ENCODE data around the gene ADAMTS9.

Gene ADAMTS9

GRCh38 chr3:64617610-64618009 lies 70.2 kb downstream of the ADAMTS9 start:
- Histone ChIP-seq H3K9me3 (ENCODE audit: low read length) (no peaks in the 10 kb centered on the region), H2AFZ (ENCODE audit: low read depth, low read length) (no peak overlapping the region), H3K36me3 (ENCODE audit: insufficient read depth, low read length) (no peaks in the 10 kb centered on the region), H3K4me3 (ENCODE audit: low read length) (no peak overlapping the region), H3K27me3 (ENCODE audit: insufficient read depth, low read length) (no peaks in the 10 kb centered on the region), H3K4me1 (ENCODE audit: insufficient read depth, low read length) (no peaks in the 10 kb centered on the region)

GRCh38 chr3:64616953-64617352 lies 70.8 kb downstream of the ADAMTS9 start:
- Histone ChIP-seq H3K27me3 (ENCODE audit: insufficient read depth, low read length) (no peaks in the 10 kb centered on the region), H3K36me3 (ENCODE audit: insufficient read depth, low read length) (no peaks in the 10 kb centered on the region), H2AFZ (ENCODE audit: low read depth, low read length) (no peak overlapping the region), H3K4me1 (ENCODE audit: insufficient read depth, low read length) (no peaks in the 10 kb centered on the region), H3K4me3 (ENCODE audit: low read length) (no peak overlapping the region), H3K9me3 (ENCODE audit: low read length) (no peaks in the 10 kb centered on the region)

DNA sequence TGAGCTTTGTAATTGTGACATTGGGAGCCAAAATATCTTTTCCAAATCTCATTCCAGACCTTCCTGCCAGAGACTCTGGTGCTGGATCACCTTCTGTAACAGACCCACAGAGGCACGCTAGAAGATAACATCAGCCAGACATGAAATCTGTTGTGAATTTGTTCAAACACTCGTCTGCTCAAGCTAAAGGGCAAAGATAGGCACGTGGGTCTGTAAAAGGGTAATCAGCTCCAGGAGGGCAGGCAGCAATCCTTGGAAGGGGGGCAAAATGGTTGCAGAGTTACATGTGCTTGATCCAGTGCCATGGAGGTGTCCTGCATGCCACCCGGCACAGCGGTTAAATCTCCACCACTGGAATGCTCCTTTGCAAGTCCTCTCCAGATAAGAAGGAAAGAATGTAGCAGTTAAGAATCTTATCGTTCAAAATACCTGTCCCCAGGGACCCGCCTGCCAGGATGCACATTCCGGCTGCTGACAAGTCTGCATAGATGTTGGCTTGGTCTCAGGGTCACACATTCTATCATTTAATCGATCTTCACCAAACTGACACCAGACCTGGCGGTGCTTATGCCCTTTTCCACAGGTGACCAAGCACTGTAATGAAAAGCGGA lies 74.8 kb downstream of the ADAMTS9 start:
- Histone ChIP-seq H3K27me3 (ENCODE audit: insufficient read depth, low read length) (no peaks in the 10 kb centered on the region), H3K9me3 (ENCODE audit: low read length) (no peaks in the 10 kb centered on the region), H3K4me3 (ENCODE audit: low read length) (no peak overlapping the region), H3K4me1 (ENCODE audit: insufficient read depth, low read length) (no peaks in the 10 kb centered on the region), H3K36me3 (ENCODE audit: insufficient read depth, low read length) (no peaks in the 10 kb centered on the region), H2AFZ (ENCODE audit: low read depth, low read length) (no peak overlapping the region)

DNA sequence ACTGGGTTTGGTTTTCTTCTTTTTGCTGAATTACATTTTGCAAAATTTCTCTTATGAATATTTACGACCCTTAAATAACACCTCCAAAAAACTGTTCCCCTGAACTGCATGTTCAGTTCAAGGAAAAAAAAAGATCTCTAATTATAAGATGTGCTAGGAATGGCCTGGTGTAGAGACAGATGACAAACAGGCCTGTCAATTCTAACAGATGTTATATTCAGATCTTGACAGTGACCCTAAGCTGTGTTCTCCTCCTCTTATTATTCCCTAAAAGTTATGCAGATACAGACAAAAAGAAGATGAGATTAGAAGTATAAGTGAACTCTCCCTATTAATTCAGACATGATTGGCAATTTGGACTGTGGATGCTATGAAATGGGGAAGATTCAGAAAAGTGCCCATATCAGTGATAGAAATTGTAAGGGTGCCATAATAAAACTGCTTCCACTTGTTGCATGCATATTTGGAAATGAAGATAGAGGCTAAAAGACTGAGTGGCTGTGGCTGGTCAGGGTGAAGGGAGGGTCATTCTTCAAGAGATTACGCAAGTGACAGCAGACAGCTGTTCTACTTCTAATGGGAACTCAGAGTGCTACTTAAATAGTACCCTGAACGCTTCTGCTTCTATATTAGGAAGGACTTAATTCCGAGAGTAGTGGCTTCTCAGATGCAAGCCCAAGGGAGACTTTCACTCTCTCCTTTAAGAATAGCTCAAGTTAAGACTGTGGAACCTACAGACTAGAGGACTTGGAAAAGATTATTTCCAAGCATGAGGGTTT lies 75.5 kb downstream of the ADAMTS9 start:
- H3K4me1 ChIP-seq (ENCODE audit: insufficient read depth, low read length): no peaks in the 10 kb centered on the region
- H3K9me3 ChIP-seq (ENCODE audit: low read length): no peaks in the 10 kb centered on the region
- H3K4me3 ChIP-seq (ENCODE audit: low read length): no peak overlapping the region
- no peaks in the 10 kb centered on the region for H3K36me3 ChIP-seq (ENCODE audit: insufficient read depth, low read length)
- H3K27me3 ChIP-seq (ENCODE audit: insufficient read depth, low read length): no peaks in the 10 kb centered on the region
- H2AFZ ChIP-seq (ENCODE audit: low read depth, low read length): no peak overlapping the region

- Histone ChIP-seq H2AFZ (ENCODE audit: low read depth, low read length) (no peak overlapping the region), H3K9me3 (ENCODE audit: low read length) (no peaks in the 10 kb centered on the region), H3K27me3 (ENCODE audit: insufficient read depth, low read length) (no peaks in the 10 kb centered on the region), H3K4me3 (ENCODE audit: low read length) (no peak overlapping the region), H3K36me3 (ENCODE audit: insufficient read depth, low read length) (no peaks in the 10 kb centered on the region), H3K4me1 (ENCODE audit: insufficient read depth, low read length) (no peaks in the 10 kb centered on the region)
These were observed 79.1 kb downstream of the ADAMTS9 start for GRCh38 chr3:64608741-64609140.

- no peaks in the 10 kb centered on the region for H3K36me3 ChIP-seq (ENCODE audit: insufficient read depth, low read length)
- H3K4me1 ChIP-seq (ENCODE audit: insufficient read depth, low read length): no peaks in the 10 kb centered on the region
- no peak overlapping the region for H3K4me3 ChIP-seq (ENCODE audit: low read length)
- no peaks in the 10 kb centered on the region for H3K27me3 ChIP-seq (ENCODE audit: insufficient read depth, low read length)
- no peaks in the 10 kb centered on the region for H3K9me3 ChIP-seq (ENCODE audit: low read length)
- H2AFZ ChIP-seq (ENCODE audit: low read depth, low read length): no peak overlapping the region
These were observed 80.7 kb downstream of the ADAMTS9 start for GRCh38 chr3:64607032-64607551.

GRCh38 chr3:64604313-64604712 lies 83.5 kb downstream of the ADAMTS9 start:
- no peaks in the 10 kb centered on the region for H3K9me3 ChIP-seq (ENCODE audit: low read length)
- H2AFZ ChIP-seq (ENCODE audit: low read depth, low read length): no peak overlapping the region
- no peak overlapping the region for H3K4me3 ChIP-seq (ENCODE audit: low read length)
- no peaks in the 10 kb centered on the region for H3K27me3 ChIP-seq (ENCODE audit: insufficient read depth, low read length)
- no peaks in the 10 kb centered on the region for H3K36me3 ChIP-seq (ENCODE audit: insufficient read depth, low read length)
- peaks cover 12% of the 10 kb centered on the region for H3K4me1 ChIP-seq (ENCODE audit: insufficient read depth, low read length)

- Histone ChIP-seq H3K4me1 (ENCODE audit: insufficient read depth, low read length) (peaks cover 14% of the 10 kb centered on the region), H3K27me3 (ENCODE audit: insufficient read depth, low read length) (no peaks in the 10 kb centered on the region), H3K4me3 (ENCODE audit: low read length) (no peak overlapping the region), H3K9me3 (ENCODE audit: low read length) (no peaks in the 10 kb centered on the region), H3K36me3 (ENCODE audit: insufficient read depth, low read length) (no peaks in the 10 kb centered on the region), H2AFZ (ENCODE audit: low read depth, low read length) (no peak overlapping the region)
These were observed 86.0 kb downstream of the ADAMTS9 start for GRCh38 chr3:64601824-64602223.

DNA sequence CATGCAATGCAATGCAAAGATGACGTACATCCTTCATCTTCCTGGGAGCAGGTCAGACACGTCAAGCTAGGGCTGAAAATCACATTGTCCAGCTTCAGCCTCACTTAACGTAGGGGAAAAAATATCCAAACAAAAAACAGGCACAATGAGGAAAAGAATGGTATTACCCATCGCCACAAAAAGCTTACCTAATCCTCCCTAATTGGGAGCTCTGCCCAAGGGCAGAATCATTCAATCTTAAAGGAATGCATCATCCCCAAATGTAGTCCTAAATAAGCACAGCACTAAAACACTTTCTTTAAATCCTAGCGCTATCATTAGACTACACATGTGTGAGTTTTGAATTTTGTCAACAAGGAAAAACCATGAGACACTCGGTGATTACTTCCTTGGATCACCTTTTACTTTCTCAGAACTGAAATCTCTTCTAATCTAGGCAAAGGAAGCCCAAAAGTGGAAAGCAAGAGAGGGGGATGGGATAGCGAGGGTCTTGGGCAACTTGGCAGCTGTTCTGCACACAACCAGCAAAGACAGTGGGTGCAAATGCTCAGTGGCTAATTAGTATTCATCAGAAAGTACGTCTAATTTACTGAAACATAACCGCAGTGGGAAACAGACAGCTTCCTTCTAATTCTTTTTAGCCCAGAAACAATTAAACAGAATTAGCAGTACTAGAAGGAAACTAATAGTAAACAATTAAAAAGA lies 87.4 kb downstream of the ADAMTS9 start:
- Histone ChIP-seq H3K4me3 (ENCODE audit: low read length) (no peak overlapping the region), H3K27me3 (ENCODE audit: insufficient read depth, low read length) (no peaks in the 10 kb centered on the region), H3K9me3 (ENCODE audit: low read length) (no peaks in the 10 kb centered on the region), H3K36me3 (ENCODE audit: insufficient read depth, low read length) (no peaks in the 10 kb centered on the region), H3K4me1 (ENCODE audit: insufficient read depth, low read length) (peaks cover 14% of the 10 kb centered on the region), H2AFZ (ENCODE audit: low read depth, low read length) (no peak overlapping the region)

- Histone ChIP-seq H3K27me3 (ENCODE audit: insufficient read depth, low read length) (no peaks in the 10 kb centered on the region), H3K4me3 (ENCODE audit: low read length) (no peak overlapping the region), H2AFZ (ENCODE audit: low read depth, low read length) (no peak overlapping the region), H3K4me1 (ENCODE audit: insufficient read depth, low read length) (peaks cover 14% of the 10 kb centered on the region), H3K36me3 (ENCODE audit: insufficient read depth, low read length) (no peaks in the 10 kb centered on the region), H3K9me3 (ENCODE audit: low read length) (no peaks in the 10 kb centered on the region)
These were observed 88.1 kb downstream of the ADAMTS9 start for GRCh38 chr3:64599651-64600050.

DNA sequence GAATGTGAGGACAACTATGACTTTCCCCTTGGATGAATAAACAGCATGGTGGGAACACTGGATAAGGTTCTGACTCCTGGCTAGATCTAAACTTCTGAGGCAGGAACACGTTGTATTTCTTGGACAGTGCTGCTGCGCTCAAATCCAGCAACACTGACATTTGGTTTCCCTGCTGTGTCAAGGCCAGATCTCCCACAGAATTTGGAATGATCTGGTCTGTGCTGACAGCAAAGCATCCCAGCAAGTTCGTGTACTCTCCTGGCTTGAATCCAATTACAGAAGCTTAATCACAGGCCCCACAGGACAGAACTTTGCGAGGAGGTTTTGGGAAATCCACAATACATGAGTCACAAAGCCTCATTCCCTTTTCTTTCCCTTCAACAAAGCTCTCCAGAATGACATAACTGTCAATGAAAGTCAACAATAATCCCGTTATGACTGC lies 92.5 kb downstream of the ADAMTS9 start:
- H3K36me3 ChIP-seq (ENCODE audit: insufficient read depth, low read length): no peaks in the 10 kb centered on the region
- no peak overlapping the region for H3K4me3 ChIP-seq (ENCODE audit: low read length)
- H2AFZ ChIP-seq (ENCODE audit: low read depth, low read length): no peak overlapping the region
- H3K27me3 ChIP-seq (ENCODE audit: insufficient read depth, low read length): no peaks in the 10 kb centered on the region
- no peaks in the 10 kb centered on the region for H3K9me3 ChIP-seq (ENCODE audit: low read length)
- H3K4me1 ChIP-seq (ENCODE audit: insufficient read depth, low read length): peaks cover 11% of the 10 kb centered on the region

DNA sequence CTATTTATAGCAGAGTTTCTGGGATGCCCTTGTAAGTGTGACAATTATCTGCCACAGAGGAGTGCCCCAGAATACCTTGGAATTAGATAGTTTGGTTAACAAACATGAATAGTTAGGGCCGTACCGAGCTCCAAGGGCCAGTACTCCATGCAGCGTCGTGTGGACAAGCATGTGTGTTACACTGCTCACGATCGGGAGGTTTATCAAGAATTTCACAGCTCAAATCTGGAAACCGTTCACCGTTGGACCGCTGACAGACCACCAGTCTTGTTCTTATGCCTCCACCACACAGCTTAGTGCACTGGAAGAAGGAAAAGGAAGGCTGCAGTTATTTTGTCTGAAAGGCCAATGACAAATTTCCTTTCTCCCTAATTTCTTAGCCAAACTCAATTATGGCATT lies 93.7 kb downstream of the ADAMTS9 start:
- Histone ChIP-seq H3K36me3 (ENCODE audit: insufficient read depth, low read length) (no peaks in the 10 kb centered on the region), H3K4me1 (ENCODE audit: insufficient read depth, low read length) (no peaks in the 10 kb centered on the region), H3K4me3 (ENCODE audit: low read length) (no peak overlapping the region), H2AFZ (ENCODE audit: low read depth, low read length) (no peak overlapping the region), H3K27me3 (ENCODE audit: insufficient read depth, low read length) (no peaks in the 10 kb centered on the region), H3K9me3 (ENCODE audit: low read length) (no peaks in the 10 kb centered on the region)

DNA sequence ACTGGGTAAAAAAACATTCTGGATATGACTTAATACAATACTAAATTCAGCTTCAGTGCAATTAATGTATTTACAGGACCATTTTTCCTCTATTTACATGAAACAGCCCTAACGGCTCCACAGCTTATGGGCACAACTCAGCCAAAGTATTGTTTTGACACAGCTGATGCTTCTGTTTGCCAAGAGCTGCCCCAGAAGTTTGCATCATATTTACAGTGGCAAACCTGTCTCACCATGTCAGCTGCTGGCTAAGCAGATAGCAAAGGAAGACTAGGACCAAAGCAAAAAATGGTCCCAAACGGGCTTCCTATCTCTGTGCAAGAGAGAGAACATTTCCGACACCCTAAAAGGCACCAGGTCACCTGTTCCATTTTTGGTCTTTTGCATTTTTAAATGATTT lies 94.5 kb downstream of the ADAMTS9 start:
- Histone ChIP-seq H3K4me3 (ENCODE audit: low read length) (no peak overlapping the region), H3K4me1 (ENCODE audit: insufficient read depth, low read length) (peaks cover 1% of the 10 kb centered on the region), H3K27me3 (ENCODE audit: insufficient read depth, low read length) (no peaks in the 10 kb centered on the region), H2AFZ (ENCODE audit: low read depth, low read length) (no peak overlapping the region), H3K36me3 (ENCODE audit: insufficient read depth, low read length) (no peaks in the 10 kb centered on the region), H3K9me3 (ENCODE audit: low read length) (no peaks in the 10 kb centered on the region)
